ENCODE data around the gene RPS6KA2.
A peak's percentile ranks its signal among the peaks of the same experiment; 100 is the strongest.

Gene RPS6KA2

DNA sequence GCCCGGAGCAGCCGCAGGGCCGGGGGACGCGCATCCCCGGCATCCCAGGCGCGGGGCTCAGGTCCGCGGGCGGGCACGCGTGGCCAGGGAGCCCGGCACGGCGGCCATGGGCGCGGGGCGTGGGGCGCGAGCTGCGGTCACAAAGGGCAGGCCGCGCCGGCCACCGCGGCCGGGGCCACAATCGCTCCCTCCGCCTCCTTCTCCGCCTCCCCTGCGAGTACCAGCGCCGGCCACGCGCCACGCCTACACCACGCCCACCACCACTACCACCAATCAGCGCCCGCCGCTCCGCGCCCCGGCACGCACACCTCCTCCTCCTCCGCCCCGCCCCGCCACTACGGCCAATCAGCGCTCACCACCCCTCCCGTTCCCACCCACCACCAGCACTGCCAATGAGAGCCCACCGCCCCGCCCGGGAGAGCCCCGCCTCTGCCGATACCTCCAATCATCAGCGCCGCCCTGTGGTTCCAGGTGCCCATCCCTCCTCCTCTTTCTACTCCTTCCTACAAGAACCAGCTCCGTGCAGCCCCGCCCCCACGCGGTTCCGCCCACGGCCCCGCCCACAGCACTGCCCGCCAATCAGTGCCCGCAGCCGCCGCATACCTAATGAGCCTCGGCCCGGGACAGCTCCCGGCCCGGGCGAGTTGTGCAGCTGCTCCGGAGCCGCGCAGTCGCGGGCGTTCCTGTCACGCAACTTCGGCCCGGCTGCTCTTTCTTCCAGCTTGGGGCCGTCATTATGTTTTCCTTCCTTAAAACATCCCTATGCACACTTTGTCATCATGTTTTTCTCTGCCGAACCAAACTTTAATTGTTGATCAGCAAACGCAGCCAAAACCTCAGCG is at the start of gene RPS6KA2:
RPS6KA2 (minus strand) TSS at position 219 of the 842 bp plus-strand sequence. CDS start 232 bp downstream, outside the sequence.
- DNase-seq (peak; percentile 99), ATAC-seq (ENCODE audit: insufficient read depth, low read depth) (peak; percentile 88)
- Histone ChIP-seq H3K4me2 (ENCODE audit: insufficient read depth, low read length) (peak within 1 kb of the TSS; percentile 93), H3K36me3 (ENCODE audit: insufficient read depth, low read length) (no peaks in the 10 kb centered on the region), H3K4me1 (ENCODE audit: insufficient read depth, low read length) (peaks cover 20% of the 10 kb centered on the region), H3K27ac (ENCODE audit: low read length) (peak within 1 kb of the TSS; percentile 81), H3K79me2 (ENCODE audit: insufficient read depth, low read length) (no peaks in the 10 kb centered on the region), H3K27me3 (ENCODE audit: insufficient read depth, low read length, poor library complexity) (peaks cover 25% of the 10 kb centered on the region), H3K9me3 (ENCODE audit: insufficient read depth, low read length, severe bottlenecking) (no peaks in the 10 kb centered on the region), H2AFZ (ENCODE audit: low read depth, low read length) (peak within 1 kb of the TSS; percentile 89), H3K9ac (ENCODE audit: low read depth, low read length) (peak within 1 kb of the TSS; percentile 64), H4K20me1 (ENCODE audit: insufficient read depth, low read length) (no peaks in the 10 kb centered on the region), H3K4me3 (ENCODE audit: low read depth in 1 of 2, low read length in 2 of 2) (peak within 1 kb of the TSS; percentile 33 to 62; a peak in 3 of 4 replicates)
- TF ChIP-seq EZH2 (IDR thresholded peaks at IDR 0.05; ENCODE audit: borderline replicate concordance, low read depth, low read length, severe bottlenecking) = no peak
- TF ChIP-seq, protein P1, sequence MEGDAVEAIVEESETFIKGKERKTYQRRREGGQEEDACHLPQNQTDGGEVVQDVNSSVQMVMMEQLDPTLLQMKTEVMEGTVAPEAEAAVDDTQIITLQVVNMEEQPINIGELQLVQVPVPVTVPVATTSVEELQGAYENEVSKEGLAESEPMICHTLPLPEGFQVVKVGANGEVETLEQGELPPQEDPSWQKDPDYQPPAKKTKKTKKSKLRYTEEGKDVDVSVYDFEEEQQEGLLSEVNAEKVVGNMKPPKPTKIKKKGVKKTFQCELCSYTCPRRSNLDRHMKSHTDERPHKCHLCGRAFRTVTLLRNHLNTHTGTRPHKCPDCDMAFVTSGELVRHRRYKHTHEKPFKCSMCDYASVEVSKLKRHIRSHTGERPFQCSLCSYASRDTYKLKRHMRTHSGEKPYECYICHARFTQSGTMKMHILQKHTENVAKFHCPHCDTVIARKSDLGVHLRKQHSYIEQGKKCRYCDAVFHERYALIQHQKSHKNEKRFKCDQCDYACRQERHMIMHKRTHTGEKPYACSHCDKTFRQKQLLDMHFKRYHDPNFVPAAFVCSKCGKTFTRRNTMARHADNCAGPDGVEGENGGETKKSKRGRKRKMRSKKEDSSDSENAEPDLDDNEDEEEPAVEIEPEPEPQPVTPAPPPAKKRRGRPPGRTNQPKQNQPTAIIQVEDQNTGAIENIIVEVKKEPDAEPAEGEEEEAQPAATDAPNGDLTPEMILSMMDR (IDR thresholded peaks at IDR 0.05; ENCODE audit: borderline replicate concordance, extremely low read depth, low read length, poor library complexity, severe bottlenecking) = no peak

DNA sequence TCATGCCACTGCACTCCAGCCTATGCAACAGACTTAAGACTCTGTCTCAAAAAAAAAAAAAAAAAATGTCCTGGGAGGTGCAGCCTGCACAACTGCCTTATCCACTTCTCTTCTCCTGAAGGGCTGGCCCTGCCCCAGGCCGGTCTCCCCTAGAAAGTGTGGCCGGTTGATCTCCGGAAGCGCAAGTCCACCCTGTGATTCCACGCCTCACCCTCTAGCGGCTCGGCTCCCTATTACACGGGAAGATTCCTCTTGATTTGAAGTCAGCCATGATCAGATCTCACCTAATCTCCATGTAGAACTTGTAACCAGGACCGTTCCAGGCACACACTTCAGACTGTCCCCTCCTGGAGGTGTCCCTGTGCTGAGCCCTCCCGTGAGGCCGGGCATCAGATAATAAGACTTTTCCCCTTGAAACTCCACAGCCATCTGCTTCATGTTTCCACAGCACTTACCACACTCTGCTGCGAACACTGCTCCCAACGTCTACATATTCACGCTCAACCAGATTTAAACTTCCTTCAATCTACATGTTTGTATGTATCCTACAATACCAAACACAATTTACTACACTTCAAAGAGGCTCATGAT is 49.3 kb upstream of the RPS6KA2 start:
- no peaks in the 10 kb centered on the region for H3K36me3 ChIP-seq (ENCODE audit: insufficient read depth, low read length)
- H3K27me3 ChIP-seq (ENCODE audit: insufficient read depth, low read length, poor library complexity) = peaks cover 5% of the 10 kb centered on the region
- no peaks in the 10 kb centered on the region for H3K9me3 ChIP-seq (ENCODE audit: insufficient read depth, low read length, severe bottlenecking)
- H4K20me1 ChIP-seq (ENCODE audit: insufficient read depth, low read length) = no peaks in the 10 kb centered on the region
- H3K9ac ChIP-seq (ENCODE audit: low read depth, low read length) = no peak overlapping the region
- H3K27ac ChIP-seq (ENCODE audit: low read length) = no peak overlapping the region
- TF ChIP-seq, protein P1 (IDR thresholded peaks at IDR 0.05; ENCODE audit: borderline replicate concordance, extremely low read depth, low read length, poor library complexity, severe bottlenecking) = no peak
- no peak for TF ChIP-seq EZH2 (IDR thresholded peaks at IDR 0.05; ENCODE audit: borderline replicate concordance, low read depth, low read length, severe bottlenecking)
- no peak overlapping the region for H3K4me3 ChIP-seq (ENCODE audit: low read depth in 1 of 2, low read length in 2 of 2)
- no peak overlapping the region for H3K4me2 ChIP-seq (ENCODE audit: insufficient read depth, low read length)
- no peaks in the 10 kb centered on the region for H3K79me2 ChIP-seq (ENCODE audit: insufficient read depth, low read length)
- no peak overlapping the region for H2AFZ ChIP-seq (ENCODE audit: low read depth, low read length)
- DNase-seq = no peak
- no peaks in the 10 kb centered on the region for H3K4me1 ChIP-seq (ENCODE audit: insufficient read depth, low read length)
- no peak for ATAC-seq (ENCODE audit: insufficient read depth, low read depth)

- DNase-seq (no peak), ATAC-seq (ENCODE audit: insufficient read depth, low read depth) (no peak)
- no peak overlapping the region for H3K4me2 ChIP-seq (ENCODE audit: insufficient read depth, low read length)
- H3K9ac ChIP-seq (ENCODE audit: low read depth, low read length) = no peak overlapping the region
- peaks cover 5% of the 10 kb centered on the region for H3K27me3 ChIP-seq (ENCODE audit: insufficient read depth, low read length, poor library complexity)
- H3K9me3 ChIP-seq (ENCODE audit: insufficient read depth, low read length, severe bottlenecking) = no peaks in the 10 kb centered on the region
- no peak overlapping the region for H2AFZ ChIP-seq (ENCODE audit: low read depth, low read length)
- no peak overlapping the region for H3K27ac ChIP-seq (ENCODE audit: low read length)
- TF ChIP-seq, protein P1 (IDR thresholded peaks at IDR 0.05; ENCODE audit: borderline replicate concordance, extremely low read depth, low read length, poor library complexity, severe bottlenecking) = no peak
- no peaks in the 10 kb centered on the region for H4K20me1 ChIP-seq (ENCODE audit: insufficient read depth, low read length)
- no peaks in the 10 kb centered on the region for H3K79me2 ChIP-seq (ENCODE audit: insufficient read depth, low read length)
- no peaks in the 10 kb centered on the region for H3K36me3 ChIP-seq (ENCODE audit: insufficient read depth, low read length)
- H3K4me3 ChIP-seq (ENCODE audit: low read depth in 1 of 2, low read length in 2 of 2) = no peak overlapping the region
- no peaks in the 10 kb centered on the region for H3K4me1 ChIP-seq (ENCODE audit: insufficient read depth, low read length)
Measured at GRCh38 chr6:166675736-166676135, 48.7 kb upstream of the RPS6KA2 start.
